OCI-LY3 (cell line): Measurements from ENCODE around the gene CTNNA3.

Source experiments
- H2AFZ ChIP-seq: fragments of 200-600, 300-600 bp; shearing (Covaris generic); 2 replicates; pipeline ENCODE4 v1.6.0; 2014; ENCODE audit warnings: antibody characterized with exemption, low read depth, low read length
- H3K27ac ChIP-seq: fragments of 200-600, 300-600 bp; sonication (generic); 2 replicates; pipeline ENCODE4 v1.5.1; 2014; ENCODE audit warnings: mild to moderate bottlenecking, low read length, moderate library complexity, mixed read lengths
- H3K27me3 ChIP-seq: fragments of 200-600, 300-600 bp; sonication (generic); 2 replicates; pipeline ENCODE4 v1.6.1; 2014; ENCODE audit warnings: low read depth, low read length, mixed read lengths
- H3K36me3 ChIP-seq: fragments of 200-600, 300-600 bp; sonication (generic); replicated peaks from 2 replicates; pipeline ENCODE3; 2014; ENCODE audit warnings: low read depth, low read length, mixed read lengths
- H3K4me1 ChIP-seq: fragments of 300-600, 200-600 bp; sonication (generic); 2 replicates; pipeline ENCODE4 v1.6.1; 2014; ENCODE audit warnings: low read length, mixed read lengths
- H3K4me2 ChIP-seq: fragments of 200-600, 300-600 bp; sonication (generic); 2 replicates; pipeline ENCODE4 v1.6.1; 2014; ENCODE audit warnings: low read length, mixed read lengths
- H3K4me3 ChIP-seq: fragments of 300-600, 200-600 bp; sonication (generic); 2 replicates; pipeline ENCODE4 v1.5.1; 2014; ENCODE audit warnings: antibody characterized with exemption, mild to moderate bottlenecking, low read length, moderate library complexity
- H3K79me2 ChIP-seq: fragments of 300-600, 200-600 bp; shearing (Covaris generic); 2 replicates; pipeline ENCODE4 v1.6.1; 2014; ENCODE audit warnings: mild to moderate bottlenecking, low read length, mixed read lengths
- H3K9ac ChIP-seq: fragments of 300-600, 200-600 bp; shearing (Covaris generic); 2 replicates; pipeline ENCODE4 v1.6.0; 2014; ENCODE audit warnings: mild to moderate bottlenecking, low read length, moderate library complexity
- H3K9me3 ChIP-seq: fragments of 200-600, 300-600 bp; shearing (Covaris generic); 2 replicates; pipeline ENCODE4 v1.6.1; 2014; ENCODE audit warnings: low read length, mixed read lengths; ENCODE audit not compliant: insufficient read depth
- H4K20me1 ChIP-seq: fragments of 200-600, 300-600 bp; sonication (generic); 2 replicates; pipeline ENCODE4 v1.6.1; 2016; ENCODE audit warnings: low read length, mixed read lengths; ENCODE audit not compliant: insufficient read depth
- EZH2phosphoT487 ChIP-seq: fragments of 200-600 bp; shearing (Covaris generic); IDR thresholded peaks from 2 replicates; pipeline ENCODE4 v1.6.1; 2018; ENCODE audit warnings: antibody characterized with exemption, mixed run types, low read depth
- TF ChIP-seq, protein P1 (sequence below): fragments of 200-600, 300-600 bp; sonication (generic); IDR thresholded peaks from 2 replicates; pipeline ENCODE4 v1.5.1; 2014; ENCODE audit warnings: antibody characterized with exemption, low read length, low read depth

Gene CTNNA3

DNA sequence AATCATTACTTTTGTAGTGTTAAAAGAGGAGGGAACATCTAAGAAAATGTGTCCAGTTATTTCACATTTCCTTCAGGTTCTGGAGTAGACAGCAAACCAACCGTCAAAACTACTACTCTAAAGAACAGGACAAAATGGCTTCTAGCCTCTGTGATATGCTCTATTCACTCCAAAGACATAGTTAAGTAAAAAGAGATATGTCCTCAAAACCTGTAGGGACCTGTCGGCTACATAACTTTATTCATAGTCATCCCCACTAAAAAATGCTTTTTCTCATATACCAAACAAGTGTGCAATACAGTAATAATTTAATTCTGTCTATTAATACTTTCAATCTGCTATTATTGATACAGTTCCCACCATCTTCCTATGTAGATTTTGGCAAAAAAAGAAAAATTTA, 1412.9 kb downstream of the CTNNA3 start:
- no peaks in the 10 kb centered on the region for H3K27me3 ChIP-seq
- TF ChIP-seq EZH2phosphoT487 = no peak
- TF ChIP-seq, protein P1, sequence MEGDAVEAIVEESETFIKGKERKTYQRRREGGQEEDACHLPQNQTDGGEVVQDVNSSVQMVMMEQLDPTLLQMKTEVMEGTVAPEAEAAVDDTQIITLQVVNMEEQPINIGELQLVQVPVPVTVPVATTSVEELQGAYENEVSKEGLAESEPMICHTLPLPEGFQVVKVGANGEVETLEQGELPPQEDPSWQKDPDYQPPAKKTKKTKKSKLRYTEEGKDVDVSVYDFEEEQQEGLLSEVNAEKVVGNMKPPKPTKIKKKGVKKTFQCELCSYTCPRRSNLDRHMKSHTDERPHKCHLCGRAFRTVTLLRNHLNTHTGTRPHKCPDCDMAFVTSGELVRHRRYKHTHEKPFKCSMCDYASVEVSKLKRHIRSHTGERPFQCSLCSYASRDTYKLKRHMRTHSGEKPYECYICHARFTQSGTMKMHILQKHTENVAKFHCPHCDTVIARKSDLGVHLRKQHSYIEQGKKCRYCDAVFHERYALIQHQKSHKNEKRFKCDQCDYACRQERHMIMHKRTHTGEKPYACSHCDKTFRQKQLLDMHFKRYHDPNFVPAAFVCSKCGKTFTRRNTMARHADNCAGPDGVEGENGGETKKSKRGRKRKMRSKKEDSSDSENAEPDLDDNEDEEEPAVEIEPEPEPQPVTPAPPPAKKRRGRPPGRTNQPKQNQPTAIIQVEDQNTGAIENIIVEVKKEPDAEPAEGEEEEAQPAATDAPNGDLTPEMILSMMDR = no peak
- no peak overlapping the region for H3K4me2 ChIP-seq
- H4K20me1 ChIP-seq = no peaks in the 10 kb centered on the region
- no peaks in the 10 kb centered on the region for H3K4me1 ChIP-seq
- H3K9ac ChIP-seq = no peak overlapping the region
- no peaks in the 10 kb centered on the region for H3K9me3 ChIP-seq
- no peak overlapping the region for H2AFZ ChIP-seq
- no peaks in the 10 kb centered on the region for H3K36me3 ChIP-seq
- H3K4me3 ChIP-seq = no peak overlapping the region
- H3K27ac ChIP-seq = no peak overlapping the region
- H3K79me2 ChIP-seq = no peaks in the 10 kb centered on the region

DNA sequence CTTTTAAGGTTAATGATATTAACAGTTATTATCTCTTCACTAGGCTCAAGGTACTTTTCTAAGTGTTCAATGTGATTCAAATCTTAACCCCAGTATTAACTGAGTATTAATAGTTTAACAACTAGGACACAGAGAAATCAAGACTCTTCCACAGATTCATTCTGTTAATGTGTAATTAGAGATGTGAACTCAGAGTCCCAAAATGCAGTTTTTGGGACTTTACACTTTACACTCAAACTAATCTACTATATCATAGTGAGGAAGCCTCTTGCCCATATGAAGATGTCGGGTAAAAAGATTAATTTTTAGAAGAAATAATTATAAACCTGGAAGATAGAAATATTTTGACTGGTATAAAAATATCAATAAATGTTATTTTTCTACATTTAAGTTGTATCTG, 1414.7 kb downstream of the CTNNA3 start:
- Histone ChIP-seq H3K4me1 (no peaks in the 10 kb centered on the region), H3K4me2 (no peak overlapping the region), H3K79me2 (no peaks in the 10 kb centered on the region), H3K9me3 (no peaks in the 10 kb centered on the region), H3K27ac (no peak overlapping the region), H4K20me1 (no peaks in the 10 kb centered on the region), H2AFZ (no peak overlapping the region), H3K36me3 (no peaks in the 10 kb centered on the region), H3K27me3 (no peaks in the 10 kb centered on the region), H3K4me3 (no peak overlapping the region), H3K9ac (no peak overlapping the region)
- TF ChIP-seq, protein P1 = no peak

DNA sequence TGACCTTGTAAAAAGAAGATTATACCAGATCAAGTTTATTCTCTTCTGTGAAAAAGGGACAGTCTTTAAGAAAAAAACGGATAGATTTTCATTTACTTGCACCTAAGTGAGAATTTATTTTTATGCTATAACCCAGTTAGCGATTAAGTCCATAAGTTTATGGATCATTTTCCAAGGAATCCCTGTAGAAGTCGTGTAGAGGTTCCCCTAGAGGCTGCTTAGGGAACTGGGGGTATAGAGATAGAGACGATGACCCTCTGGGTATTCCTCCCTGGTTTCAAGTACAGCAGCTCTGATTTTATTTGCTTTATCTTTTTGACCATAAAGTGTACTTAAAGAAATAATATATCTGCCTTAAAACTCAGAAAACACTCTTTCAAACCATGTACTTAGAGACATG, 1418.5 kb downstream of the CTNNA3 start:
- no peak for TF ChIP-seq EZH2phosphoT487
- TF ChIP-seq, protein P1 = no peak
- H3K27ac ChIP-seq = no peak overlapping the region
- H3K27me3 ChIP-seq = no peaks in the 10 kb centered on the region
- no peaks in the 10 kb centered on the region for H3K9me3 ChIP-seq
- no peak overlapping the region for H3K4me2 ChIP-seq
- H3K4me3 ChIP-seq = no peak overlapping the region
- no peak overlapping the region for H2AFZ ChIP-seq
- H4K20me1 ChIP-seq = no peaks in the 10 kb centered on the region
- no peaks in the 10 kb centered on the region for H3K4me1 ChIP-seq
- no peak overlapping the region for H3K9ac ChIP-seq
- H3K79me2 ChIP-seq = no peaks in the 10 kb centered on the region
- H3K36me3 ChIP-seq = no peaks in the 10 kb centered on the region

DNA sequence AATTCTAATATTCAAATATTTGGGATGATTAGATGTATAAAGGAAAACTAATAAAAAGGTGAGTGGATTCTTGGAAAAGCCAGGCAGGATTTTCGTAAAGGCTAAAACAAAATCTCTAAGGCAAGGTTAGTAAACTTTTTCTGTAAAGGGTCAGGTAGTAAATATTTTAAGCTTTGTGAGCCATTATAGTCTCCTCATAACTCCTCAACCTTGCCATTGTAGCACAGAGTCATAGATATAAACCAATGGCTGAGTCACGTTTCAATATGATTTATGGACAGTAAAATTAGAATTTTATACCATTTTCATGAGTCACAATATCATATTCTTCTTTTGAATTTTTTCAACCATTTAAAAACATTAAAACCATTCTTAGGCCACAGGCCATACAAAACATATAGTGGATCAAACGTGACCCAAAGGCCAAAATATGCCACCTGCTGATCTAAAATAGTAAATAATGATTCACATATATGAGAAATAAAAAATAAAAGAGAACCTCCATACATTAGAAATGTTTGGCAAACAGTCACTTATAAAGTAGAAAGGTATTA, 1422.0 kb downstream of the CTNNA3 start:
- H3K79me2 ChIP-seq = no peaks in the 10 kb centered on the region
- no peaks in the 10 kb centered on the region for H3K9me3 ChIP-seq
- H3K27me3 ChIP-seq = no peaks in the 10 kb centered on the region
- H3K9ac ChIP-seq = no peak overlapping the region
- H4K20me1 ChIP-seq = no peaks in the 10 kb centered on the region
- H3K27ac ChIP-seq = no peak overlapping the region
- H3K4me2 ChIP-seq = no peak overlapping the region
- H2AFZ ChIP-seq = no peak overlapping the region
- no peaks in the 10 kb centered on the region for H3K4me1 ChIP-seq
- H3K4me3 ChIP-seq = no peak overlapping the region
- TF ChIP-seq, protein P1 = no peak
- TF ChIP-seq EZH2phosphoT487 = no peak
- H3K36me3 ChIP-seq = no peaks in the 10 kb centered on the region
